Measurements from ENCODE around the gene PPARA. TPM values are rescaled to one million over a fixed set of nuclear protein-coding genes. Genes with fewer than 3 reads are reported as not detected.

The PPARA gene
- total and polyA plus RNA-seq, 2 experiments from 2014 or later = 4.7 to 12.6 TPM

- Histone ChIP-seq H3K4me1 (ENCODE audit: insufficient read depth) (peaks cover 6% of the 10 kb centered on the region), H3K4me2 (no peak overlapping the region)
- H3K4me3 Mint-ChIP-seq = no peak overlapping the region
These were observed 97.2 kb downstream of the PPARA start for GRCh38 chr22:46247443-46247975.

More at GRCh38 chr22:46247443-46247975, 97.2 kb downstream of the PPARA start:
- H3K27ac ChIP-seq (ENCODE audit: low read depth) = no peak overlapping the region
- no peaks in the 10 kb centered on the region for H4K20me1 ChIP-seq (replicated peaks; ENCODE audit: insufficient read depth)
- H3K27ac Mint-ChIP-seq = no peak overlapping the region
- no peaks in the 10 kb centered on the region for H3K36me3 ChIP-seq (ENCODE audit: insufficient read depth)
- no peaks in the 10 kb centered on the region for H3K9me2 ChIP-seq (ENCODE audit: insufficient read depth)
- no peak overlapping the region for H2AFZ ChIP-seq
- H3K4me3 ChIP-seq = no peak overlapping the region
- no peak for TF ChIP-seq REST (IDR thresholded peaks at IDR 0.05; ENCODE audit: unreplicated experiment)
- no peak for TF ChIP-seq EZH2phosphoT487 (IDR thresholded peaks at IDR 0.05; ENCODE audit: unreplicated experiment)
- TF ChIP-seq CREB1 (CRISPR knock-in tag; IDR thresholded peaks at IDR 0.05; ENCODE audit: low read depth) = no peak
- TF ChIP-seq ZNF114 (CRISPR knock-in tag; IDR thresholded peaks at IDR 0.05) = no peak
- TF ChIP-seq POLR2AphosphoS5 (IDR thresholded peaks at IDR 0.05; ENCODE audit: low read depth) = no peak
- no peak for TF ChIP-seq JUNB (IDR thresholded peaks at IDR 0.05; ENCODE audit: unreplicated experiment)
- TF ChIP-seq, protein P1, sequence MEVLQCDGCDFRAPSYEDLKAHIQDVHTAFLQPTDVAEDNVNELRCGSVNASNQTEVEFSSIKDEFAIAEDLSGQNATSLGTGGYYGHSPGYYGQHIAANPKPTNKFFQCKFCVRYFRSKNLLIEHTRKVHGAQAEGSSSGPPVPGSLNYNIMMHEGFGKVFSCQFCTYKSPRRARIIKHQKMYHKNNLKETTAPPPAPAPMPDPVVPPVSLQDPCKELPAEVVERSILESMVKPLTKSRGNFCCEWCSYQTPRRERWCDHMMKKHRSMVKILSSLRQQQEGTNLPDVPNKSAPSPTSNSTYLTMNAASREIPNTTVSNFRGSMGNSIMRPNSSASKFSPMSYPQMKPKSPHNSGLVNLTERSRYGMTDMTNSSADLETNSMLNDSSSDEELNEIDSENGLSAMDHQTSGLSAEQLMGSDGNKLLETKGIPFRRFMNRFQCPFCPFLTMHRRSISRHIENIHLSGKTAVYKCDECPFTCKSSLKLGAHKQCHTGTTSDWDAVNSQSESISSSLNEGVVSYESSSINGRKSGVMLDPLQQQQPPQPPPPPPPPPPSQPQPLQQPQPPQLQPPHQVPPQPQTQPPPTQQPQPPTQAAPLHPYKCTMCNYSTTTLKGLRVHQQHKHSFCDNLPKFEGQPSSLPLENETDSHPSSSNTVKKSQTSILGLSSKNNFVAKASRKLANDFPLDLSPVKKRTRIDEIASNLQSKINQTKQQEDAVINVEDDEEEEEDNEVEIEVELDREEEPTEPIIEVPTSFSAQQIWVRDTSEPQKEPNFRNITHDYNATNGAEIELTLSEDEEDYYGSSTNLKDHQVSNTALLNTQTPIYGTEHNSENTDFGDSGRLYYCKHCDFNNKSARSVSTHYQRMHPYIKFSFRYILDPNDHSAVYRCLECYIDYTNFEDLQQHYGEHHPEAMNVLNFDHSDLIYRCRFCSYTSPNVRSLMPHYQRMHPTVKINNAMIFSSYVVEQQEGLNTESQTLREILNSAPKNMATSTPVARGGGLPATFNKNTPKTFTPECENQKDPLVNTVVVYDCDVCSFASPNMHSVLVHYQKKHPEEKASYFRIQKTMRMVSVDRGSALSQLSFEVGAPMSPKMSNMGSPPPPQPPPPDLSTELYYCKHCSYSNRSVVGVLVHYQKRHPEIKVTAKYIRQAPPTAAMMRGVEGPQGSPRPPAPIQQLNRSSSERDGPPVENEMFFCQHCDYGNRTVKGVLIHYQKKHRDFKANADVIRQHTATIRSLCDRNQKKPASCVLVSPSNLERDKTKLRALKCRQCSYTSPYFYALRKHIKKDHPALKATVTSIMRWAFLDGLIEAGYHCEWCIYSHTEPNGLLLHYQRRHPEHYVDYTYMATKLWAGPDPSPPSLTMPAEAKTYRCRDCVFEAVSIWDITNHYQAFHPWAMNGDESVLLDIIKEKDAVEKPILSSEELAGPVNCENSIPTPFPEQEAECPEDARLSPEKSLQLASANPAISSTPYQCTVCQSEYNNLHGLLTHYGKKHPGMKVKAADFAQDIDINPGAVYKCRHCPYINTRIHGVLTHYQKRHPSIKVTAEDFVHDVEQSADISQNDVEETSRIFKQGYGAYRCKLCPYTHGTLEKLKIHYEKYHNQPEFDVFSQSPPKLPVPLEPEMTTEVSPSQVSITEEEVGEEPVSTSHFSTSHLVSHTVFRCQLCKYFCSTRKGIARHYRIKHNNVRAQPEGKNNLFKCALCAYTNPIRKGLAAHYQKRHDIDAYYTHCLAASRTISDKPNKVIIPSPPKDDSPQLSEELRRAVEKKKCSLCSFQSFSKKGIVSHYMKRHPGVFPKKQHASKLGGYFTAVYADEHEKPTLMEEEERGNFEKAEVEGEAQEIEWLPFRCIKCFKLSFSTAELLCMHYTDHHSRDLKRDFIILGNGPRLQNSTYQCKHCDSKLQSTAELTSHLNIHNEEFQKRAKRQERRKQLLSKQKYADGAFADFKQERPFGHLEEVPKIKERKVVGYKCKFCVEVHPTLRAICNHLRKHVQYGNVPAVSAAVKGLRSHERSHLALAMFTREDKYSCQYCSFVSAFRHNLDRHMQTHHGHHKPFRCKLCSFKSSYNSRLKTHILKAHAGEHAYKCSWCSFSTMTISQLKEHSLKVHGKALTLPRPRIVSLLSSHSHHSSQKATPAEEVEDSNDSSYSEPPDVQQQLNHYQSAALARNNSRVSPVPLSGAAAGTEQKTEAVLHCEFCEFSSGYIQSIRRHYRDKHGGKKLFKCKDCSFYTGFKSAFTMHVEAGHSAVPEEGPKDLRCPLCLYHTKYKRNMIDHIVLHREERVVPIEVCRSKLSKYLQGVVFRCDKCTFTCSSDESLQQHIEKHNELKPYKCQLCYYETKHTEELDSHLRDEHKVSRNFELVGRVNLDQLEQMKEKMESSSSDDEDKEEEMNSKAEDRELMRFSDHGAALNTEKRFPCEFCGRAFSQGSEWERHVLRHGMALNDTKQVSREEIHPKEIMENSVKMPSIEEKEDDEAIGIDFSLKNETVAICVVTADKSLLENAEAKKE (CRISPR knock-in tag; IDR thresholded peaks at IDR 0.05) = no peak
- TF ChIP-seq CTCF (conservative IDR thresholded peaks at IDR 0.05; ENCODE audit: low read depth in 2 of 2) = no peak
- no peak for TF ChIP-seq ETS1 (IDR thresholded peaks at IDR 0.05)
- TF ChIP-seq EZH2 (IDR thresholded peaks at IDR 0.05; ENCODE audit: low read depth, unreplicated experiment) = no peak
- no peak for TF ChIP-seq ZNF331 (CRISPR knock-in tag; IDR thresholded peaks at IDR 0.05; ENCODE audit: low read depth)
- no peak for TF ChIP-seq STAT1 (IDR thresholded peaks at IDR 0.05; ENCODE audit: unreplicated experiment)
- no peak for TF ChIP-seq NANOG (IDR thresholded peaks at IDR 0.05; ENCODE audit: borderline replicate concordance)
- DNase-seq (ENCODE audit: low spot score) = no peak
- no peak for ATAC-seq
- H3F3A ChIP-seq (replicated peaks; ENCODE audit: low read depth) = no peaks in the 10 kb centered on the region
- peaks cover 13% of the 10 kb centered on the region for H3K27me3 Mint-ChIP-seq (ENCODE audit: insufficient read depth, low read depth, poor library complexity)
- H3K36me3 Mint-ChIP-seq (ENCODE audit: low read depth) = peaks cover 2% of the 10 kb centered on the region; the same call in 1 of the 3 replicates
- no peaks in the 10 kb centered on the region for H3K79me2 ChIP-seq (replicated peaks; ENCODE audit: insufficient read depth)
- peaks cover 14% of the 10 kb centered on the region for H3K4me1 Mint-ChIP-seq
- H3K9me3 Mint-ChIP-seq = no peaks in the 10 kb centered on the region
- H3K27me3 ChIP-seq (ENCODE audit: insufficient read depth) = peaks cover 10% of the 10 kb centered on the region

Data from GM23338 (cell line).